ENCODE measurements around the gene F8. TPM values are rescaled to one million over a fixed set of nuclear protein-coding genes. Genes with fewer than 3 reads are reported as not detected.

F8 gene
- total RNA-seq, 1 experiment from 2014 or later, result 0.91 TPM

DNA sequence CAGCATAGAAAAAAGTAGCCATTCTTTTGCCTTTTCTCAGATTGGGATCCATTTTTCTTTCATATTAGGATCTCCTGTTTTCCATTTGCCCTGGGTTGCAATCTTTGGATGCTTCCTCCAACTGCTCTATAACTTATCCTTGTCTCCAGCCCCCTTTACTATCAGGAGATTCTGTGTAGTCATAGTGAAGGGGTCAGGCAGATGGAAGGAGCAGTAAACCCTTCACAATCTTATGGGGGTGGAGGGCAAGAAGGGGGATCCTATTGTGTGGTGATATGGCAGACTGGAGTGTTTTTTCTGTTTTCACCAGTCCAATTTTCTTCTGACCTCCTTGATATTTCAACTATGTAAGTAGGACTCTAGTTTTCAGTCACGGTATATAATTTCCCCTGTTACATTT lies 186.4 kb downstream of the F8 start:
- no peak overlapping the region for H2AFZ ChIP-seq (ENCODE audit: low read length)
- H3K4me3 ChIP-seq (ENCODE audit: low read length), result no peak overlapping the region
- no peak overlapping the region for H3K4me2 ChIP-seq (ENCODE audit: low read length)
- no peaks in the 10 kb centered on the region for H3K4me1 ChIP-seq (ENCODE audit: insufficient read depth, low read length)
- ChIA-PET POLR2A (ENCODE audit: unreplicated experiment) (no interaction called here), CTCF (no interaction called here)
- H3K9me2 ChIP-seq (replicated peaks; ENCODE audit: low read length), result no peaks in the 10 kb centered on the region
- H3K36me3 ChIP-seq (ENCODE audit: low read depth, low read length), result no peaks in the 10 kb centered on the region
- no peak overlapping the region for H3K27ac ChIP-seq (ENCODE audit: low read length)
- intact Hi-C loops (cut with micrococcal nuclease), result no loop called here
- BruUV-seq (replicated peaks), result no TSS peak
- DNase-seq (no peak), ATAC-seq (no peak)
- no peaks in the 10 kb centered on the region for H3K79me2 ChIP-seq (ENCODE audit: low read length)
- H3K9me3 ChIP-seq (ENCODE audit: low read length), result no peaks in the 10 kb centered on the region
- no peak overlapping the region for H3K9ac ChIP-seq (ENCODE audit: low read length)
- H4K20me1 ChIP-seq (ENCODE audit: low read length), result no peaks in the 10 kb centered on the region
- H3K27me3 ChIP-seq (ENCODE audit: low read length), result no peaks in the 10 kb centered on the region
- TF ChIP-seq, protein P1, sequence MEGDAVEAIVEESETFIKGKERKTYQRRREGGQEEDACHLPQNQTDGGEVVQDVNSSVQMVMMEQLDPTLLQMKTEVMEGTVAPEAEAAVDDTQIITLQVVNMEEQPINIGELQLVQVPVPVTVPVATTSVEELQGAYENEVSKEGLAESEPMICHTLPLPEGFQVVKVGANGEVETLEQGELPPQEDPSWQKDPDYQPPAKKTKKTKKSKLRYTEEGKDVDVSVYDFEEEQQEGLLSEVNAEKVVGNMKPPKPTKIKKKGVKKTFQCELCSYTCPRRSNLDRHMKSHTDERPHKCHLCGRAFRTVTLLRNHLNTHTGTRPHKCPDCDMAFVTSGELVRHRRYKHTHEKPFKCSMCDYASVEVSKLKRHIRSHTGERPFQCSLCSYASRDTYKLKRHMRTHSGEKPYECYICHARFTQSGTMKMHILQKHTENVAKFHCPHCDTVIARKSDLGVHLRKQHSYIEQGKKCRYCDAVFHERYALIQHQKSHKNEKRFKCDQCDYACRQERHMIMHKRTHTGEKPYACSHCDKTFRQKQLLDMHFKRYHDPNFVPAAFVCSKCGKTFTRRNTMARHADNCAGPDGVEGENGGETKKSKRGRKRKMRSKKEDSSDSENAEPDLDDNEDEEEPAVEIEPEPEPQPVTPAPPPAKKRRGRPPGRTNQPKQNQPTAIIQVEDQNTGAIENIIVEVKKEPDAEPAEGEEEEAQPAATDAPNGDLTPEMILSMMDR (conservative IDR thresholded peaks at IDR 0.05; ENCODE audit: low read depth, low read length), result no peak
- H3F3A ChIP-seq (ENCODE audit: low read length, unreplicated experiment), result no peaks in the 10 kb centered on the region

DNA sequence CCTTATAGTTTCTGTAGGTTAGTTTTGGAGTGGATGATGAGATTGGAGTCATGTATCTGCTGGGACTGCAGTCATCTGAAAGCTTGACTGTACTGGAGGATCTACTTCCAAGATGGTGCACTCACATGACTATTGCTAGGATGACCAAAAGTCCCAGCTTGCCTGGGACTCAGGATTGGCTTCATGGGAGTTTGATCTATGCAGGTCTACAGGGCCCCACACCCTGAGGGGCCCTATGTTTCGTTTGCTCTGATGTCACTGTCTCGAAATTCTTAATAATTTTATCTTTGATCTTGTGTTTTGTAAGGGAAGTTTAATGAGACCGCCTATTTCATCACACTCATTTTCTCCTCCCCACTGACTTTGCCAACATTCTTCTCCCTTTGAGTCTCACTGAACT lies 188.0 kb downstream of the F8 start, which contains the start of gene SMIM9:
SMIM9 (minus strand) TSS at position 101 of the 400 bp plus-strand sequence. CDS start 3,806 bp downstream, outside the sequence.
- POLR2A ChIA-PET (ENCODE audit: unreplicated experiment), result no interaction called here
- BruUV-seq (replicated peaks), result no TSS peak

DNA sequence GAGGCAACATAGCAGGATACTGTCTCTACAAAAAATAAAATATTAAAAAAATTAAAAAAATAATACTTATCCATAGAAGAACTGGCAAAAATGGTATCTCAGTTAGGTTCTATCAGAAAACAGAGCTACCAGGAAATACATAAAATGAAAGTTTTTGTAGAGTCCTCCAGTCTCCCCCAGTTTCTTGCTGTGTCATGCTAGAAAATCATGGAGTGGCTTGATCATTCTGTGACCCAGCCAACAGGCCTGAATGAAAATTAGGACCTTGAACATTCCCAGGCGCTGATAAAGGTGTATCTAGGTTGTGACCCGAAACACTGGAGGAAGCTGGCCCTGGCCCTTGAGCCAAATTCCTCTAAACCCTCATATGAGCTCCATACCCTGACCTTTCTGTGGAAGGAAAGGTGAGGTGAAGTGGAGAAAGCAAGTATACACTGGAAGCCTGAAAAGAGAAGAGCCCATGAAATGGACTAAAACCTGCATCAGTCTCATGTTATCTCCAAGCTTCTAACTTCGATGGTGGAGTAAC lies 188.7 kb downstream of the F8 start:
- intact Hi-C loops (cut with micrococcal nuclease), result no loop called here
- CTCF ChIA-PET, result no interaction called here
- H2AFZ ChIP-seq (ENCODE audit: low read length), result no peak overlapping the region
- H3K9me2 ChIP-seq (replicated peaks; ENCODE audit: low read length), result no peaks in the 10 kb centered on the region
- H4K20me1 ChIP-seq (ENCODE audit: low read length), result no peaks in the 10 kb centered on the region
- H3K27me3 ChIP-seq (ENCODE audit: low read length), result no peaks in the 10 kb centered on the region
- POLR2A ChIA-PET (ENCODE audit: unreplicated experiment), result no interaction called here
- no peak overlapping the region for H3K4me3 ChIP-seq (ENCODE audit: low read length)
- no peaks in the 10 kb centered on the region for H3K9me3 ChIP-seq (ENCODE audit: low read length)
- H3K4me2 ChIP-seq (ENCODE audit: low read length), result no peak overlapping the region
- H3K79me2 ChIP-seq (ENCODE audit: low read length), result no peaks in the 10 kb centered on the region
- no peak overlapping the region for H3K9ac ChIP-seq (ENCODE audit: low read length)
- TF ChIP-seq EZH2phosphoT487 (IDR thresholded peaks at IDR 0.05; ENCODE audit: borderline replicate concordance, low read length), result no peak
- TF ChIP-seq, protein P1 (conservative IDR thresholded peaks at IDR 0.05; ENCODE audit: low read depth, low read length), result no peak
- no peak for TF ChIP-seq EZH2 (IDR thresholded peaks at IDR 0.05; ENCODE audit: low read length, unreplicated experiment)
- H3K36me3 ChIP-seq (ENCODE audit: low read depth, low read length), result no peaks in the 10 kb centered on the region
- H3F3A ChIP-seq (ENCODE audit: low read length, unreplicated experiment), result no peaks in the 10 kb centered on the region
- DNase-seq (no peak), ATAC-seq (no peak)
- no peaks in the 10 kb centered on the region for H3K4me1 ChIP-seq (ENCODE audit: insufficient read depth, low read length)
- H3K27ac ChIP-seq (ENCODE audit: low read length), result no peak overlapping the region
- BruUV-seq (replicated peaks), result no TSS peak

More for the DNA sequence above, 188.0 kb downstream of the F8 start, which contains the start of gene SMIM9:
- H3K4me1 ChIP-seq (ENCODE audit: insufficient read depth, low read length), result no peaks in the 10 kb centered on the region
- ATAC-seq (no peak), DNase-seq (no peak)
- intact Hi-C loops (cut with micrococcal nuclease), result no loop called here
- H3K9me2 ChIP-seq (replicated peaks; ENCODE audit: low read length), result no peaks in the 10 kb centered on the region
- no peaks in the 10 kb centered on the region for H3K79me2 ChIP-seq (ENCODE audit: low read length)
- no peak within 1 kb of the TSS for H3K4me3 ChIP-seq (ENCODE audit: low read length)
- H3K9me3 ChIP-seq (ENCODE audit: low read length), result no peaks in the 10 kb centered on the region
- H3K27ac ChIP-seq (ENCODE audit: low read length), result no peak within 1 kb of the TSS
- no peak within 1 kb of the TSS for H2AFZ ChIP-seq (ENCODE audit: low read length)
- H3K9ac ChIP-seq (ENCODE audit: low read length), result no peak within 1 kb of the TSS
- TF ChIP-seq, protein P1 (conservative IDR thresholded peaks at IDR 0.05; ENCODE audit: low read depth, low read length), result no peak
- TF ChIP-seq EZH2 (IDR thresholded peaks at IDR 0.05; ENCODE audit: low read length, unreplicated experiment), result no peak
- TF ChIP-seq EZH2phosphoT487 (IDR thresholded peaks at IDR 0.05; ENCODE audit: borderline replicate concordance, low read length), result no peak
- CTCF ChIA-PET, result no interaction called here
- no peak within 1 kb of the TSS for H3K4me2 ChIP-seq (ENCODE audit: low read length)
- no peaks in the 10 kb centered on the region for H3K27me3 ChIP-seq (ENCODE audit: low read length)
- H3K36me3 ChIP-seq (ENCODE audit: low read depth, low read length), result no peaks in the 10 kb centered on the region
- no peaks in the 10 kb centered on the region for H4K20me1 ChIP-seq (ENCODE audit: low read length)
- no peaks in the 10 kb centered on the region for H3F3A ChIP-seq (ENCODE audit: low read length, unreplicated experiment)
